GM21447 (cell line): ENCODE results near the gene CMYA5.

Experiments used
- ATAC-seq: cut with Tn5 transposase; IDR thresholded peaks from one replicate; pipeline ENCODE4 v1.9.1; 2021; ENCODE audit not compliant: unreplicated experiment

The CMYA5 gene

GRCh38 chr5:79834098-79834753, 144.6 kb downstream of the CMYA5 start:
- ATAC-seq: no peak

- ATAC-seq: no peak
These were observed 145.4 kb downstream of the CMYA5 start for GRCh38 chr5:79834754-79835714.

GRCh38 chr5:79837761-79838551, 148.3 kb downstream of the CMYA5 start:
- ATAC-seq: no peak

DNA sequence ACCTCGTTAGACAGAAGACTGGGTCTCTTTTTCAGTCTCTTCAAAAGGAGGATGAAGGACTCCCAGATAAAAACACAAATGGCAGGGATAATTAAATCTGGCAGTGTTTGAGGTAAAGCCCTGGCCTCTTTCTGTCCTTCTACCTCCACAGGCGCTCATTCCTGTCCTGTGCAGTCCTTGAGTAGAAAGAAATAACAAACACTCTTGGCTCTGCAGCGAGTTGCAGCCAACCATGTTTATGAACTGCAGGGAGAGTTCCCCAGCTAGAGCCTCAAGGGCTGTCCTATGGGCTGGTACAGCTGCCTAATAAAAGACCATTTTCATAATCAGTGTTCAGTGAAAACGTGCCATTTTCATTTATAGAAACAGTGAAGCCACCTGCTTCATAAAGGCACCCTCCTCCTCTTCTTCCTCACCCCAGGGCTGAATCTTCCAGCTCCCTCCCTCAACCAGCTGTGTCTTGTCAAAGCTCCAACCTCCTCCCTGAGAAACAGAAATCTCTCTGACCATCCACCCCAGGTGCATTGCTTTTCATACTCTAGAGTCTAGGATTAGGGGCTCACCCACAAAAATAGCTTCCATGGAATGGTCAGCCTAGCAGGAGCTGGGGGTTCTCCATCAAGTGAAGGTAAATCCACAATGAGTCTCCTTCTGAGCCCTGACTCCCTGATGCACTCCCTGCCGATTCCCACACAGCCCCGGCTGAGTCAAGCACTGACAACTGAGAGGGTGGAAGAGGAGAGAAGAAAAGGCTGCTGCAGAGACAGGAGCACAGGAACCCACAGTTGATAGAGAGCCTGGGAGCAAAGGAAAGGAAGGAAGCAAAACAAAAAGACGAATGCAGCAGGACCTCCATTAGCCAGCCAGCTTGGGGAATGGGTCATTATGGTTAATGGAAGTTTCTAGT, 150.7 kb downstream of the CMYA5 start:
- ATAC-seq: no peak

GRCh38 chr5:79841172-79841571, 151.5 kb downstream of the CMYA5 start:
- ATAC-seq: no peak

- ATAC-seq: no peak
These were observed 152.6 kb downstream of the CMYA5 start for GRCh38 chr5:79842006-79842881.

DNA sequence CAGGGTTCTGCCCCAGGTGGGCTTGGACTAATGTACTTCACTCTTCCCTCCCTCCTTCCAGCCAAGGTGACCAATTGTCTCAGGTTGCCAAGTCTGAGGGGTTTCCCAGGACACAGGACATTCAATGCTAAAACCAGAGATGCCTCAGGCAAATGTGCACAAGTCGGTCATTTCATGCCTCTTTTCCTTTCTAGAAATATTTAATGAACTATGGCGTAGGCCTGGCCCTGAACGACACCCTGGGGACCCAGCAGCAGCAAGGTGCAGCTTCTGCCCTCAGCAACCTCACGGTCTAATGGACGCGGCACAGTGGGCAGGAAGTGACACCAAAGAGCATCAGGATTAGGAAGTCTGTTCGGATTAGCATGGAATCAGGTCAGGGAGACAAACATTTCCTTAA, 153.4 kb downstream of the CMYA5 start:
- no peak for ATAC-seq

GRCh38 chr5:79843450-79844388, 154.1 kb downstream of the CMYA5 start:
- no peak for ATAC-seq

DNA sequence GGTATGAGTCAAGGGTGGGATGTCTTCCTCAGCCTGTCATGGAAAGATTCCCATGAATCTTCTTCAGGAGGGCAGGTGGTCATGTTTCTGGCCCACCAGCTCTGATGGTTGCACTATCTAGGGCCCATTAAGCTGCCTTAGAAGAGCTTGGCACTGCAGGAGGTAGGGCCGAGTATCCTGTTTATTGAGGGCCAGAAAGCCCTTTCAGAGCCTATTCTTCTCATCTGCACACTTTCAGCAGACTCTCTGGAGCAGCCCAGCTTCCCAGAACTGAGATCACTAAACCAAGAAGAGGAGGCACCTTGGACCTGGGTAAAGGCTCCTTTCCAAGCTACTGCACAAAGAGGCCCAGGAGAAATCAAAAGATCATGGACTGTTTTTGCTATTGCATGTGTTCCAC, 154.9 kb downstream of the CMYA5 start:
- ATAC-seq: no peak

- no peak for ATAC-seq
These were observed 156.0 kb downstream of the CMYA5 start for GRCh38 chr5:79845448-79846197.

GRCh38 chr5:79846198-79846521, 156.5 kb downstream of the CMYA5 start:
- ATAC-seq: no peak

GRCh38 chr5:79847561-79847960, 157.9 kb downstream of the CMYA5 start:
- ATAC-seq: no peak

DNA sequence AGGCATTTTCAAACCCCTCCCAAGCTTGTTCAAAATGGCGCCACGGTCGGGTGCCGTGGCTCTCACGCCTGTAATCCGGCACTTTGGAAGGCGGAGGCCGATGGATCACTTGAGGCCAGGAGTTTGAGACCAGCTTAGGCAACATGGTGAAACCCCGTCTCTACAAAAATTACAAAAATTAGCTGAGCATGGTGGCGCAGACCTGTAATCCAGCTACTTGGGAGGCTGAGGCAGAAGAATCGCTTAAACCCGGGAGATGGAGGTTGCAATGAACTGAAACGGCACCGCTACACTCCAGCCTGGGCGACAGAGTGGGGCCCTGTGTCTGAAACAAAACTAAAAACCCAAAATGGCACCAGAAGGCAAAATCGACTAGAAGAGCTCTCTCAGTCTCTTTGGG, 159.4 kb downstream of the CMYA5 start:
- no peak for ATAC-seq
